Fibroblast of skin of right biceps (primary cell): Measurements from ENCODE around the gene CPOX.

Experiments
- DNase-seq: peaks from one replicate; pipeline ENCODE4 v3.0.0-alpha.2; 2013

CPOX gene

DNA sequence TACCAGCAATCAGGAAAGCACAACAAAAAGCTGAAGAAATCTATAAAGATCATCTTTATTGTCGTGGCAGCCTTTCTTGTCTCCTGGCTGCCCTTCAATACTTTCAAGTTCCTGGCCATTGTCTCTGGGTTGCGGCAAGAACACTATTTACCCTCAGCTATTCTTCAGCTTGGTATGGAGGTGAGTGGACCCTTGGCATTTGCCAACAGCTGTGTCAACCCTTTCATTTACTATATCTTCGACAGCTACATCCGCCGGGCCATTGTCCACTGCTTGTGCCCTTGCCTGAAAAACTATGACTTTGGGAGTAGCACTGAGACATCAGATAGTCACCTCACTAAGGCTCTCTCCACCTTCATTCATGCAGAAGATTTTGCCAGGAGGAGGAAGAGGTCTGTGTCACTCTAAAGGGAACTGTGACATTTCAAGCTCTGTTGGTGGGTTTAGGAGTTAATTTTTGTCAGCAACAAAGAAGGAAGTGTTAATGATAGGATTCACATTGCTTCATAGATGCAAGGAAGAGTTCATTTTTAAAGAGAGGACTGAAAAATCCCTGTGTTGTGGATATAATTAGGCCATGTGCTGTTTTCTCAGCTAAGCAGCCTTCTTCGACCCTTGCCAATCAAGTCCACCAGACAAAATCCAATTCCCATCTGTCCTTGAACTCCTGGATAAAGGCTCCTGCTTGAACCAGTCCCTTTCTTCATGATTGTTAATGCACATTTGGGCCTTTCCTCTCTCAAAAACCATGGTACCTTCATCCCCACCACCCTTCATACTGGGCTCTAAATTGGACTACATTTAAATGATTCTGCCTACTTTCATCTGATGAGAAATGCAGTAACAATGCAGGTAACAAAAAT lies 60.5 kb downstream of the CPOX start:
- no peak for DNase-seq

DNA sequence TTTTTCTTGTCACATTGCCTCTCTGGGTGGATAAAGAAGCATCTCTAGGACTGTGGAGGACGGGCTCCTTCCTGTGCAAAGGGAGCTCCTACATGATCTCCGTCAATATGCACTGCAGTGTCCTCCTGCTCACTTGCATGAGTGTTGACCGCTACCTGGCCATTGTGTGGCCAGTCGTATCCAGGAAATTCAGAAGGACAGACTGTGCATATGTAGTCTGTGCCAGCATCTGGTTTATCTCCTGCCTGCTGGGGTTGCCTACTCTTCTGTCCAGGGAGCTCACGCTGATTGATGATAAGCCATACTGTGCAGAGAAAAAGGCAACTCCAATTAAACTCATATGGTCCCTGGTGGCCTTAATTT lies 61.2 kb downstream of the CPOX start:
- DNase-seq: no peak

DNA sequence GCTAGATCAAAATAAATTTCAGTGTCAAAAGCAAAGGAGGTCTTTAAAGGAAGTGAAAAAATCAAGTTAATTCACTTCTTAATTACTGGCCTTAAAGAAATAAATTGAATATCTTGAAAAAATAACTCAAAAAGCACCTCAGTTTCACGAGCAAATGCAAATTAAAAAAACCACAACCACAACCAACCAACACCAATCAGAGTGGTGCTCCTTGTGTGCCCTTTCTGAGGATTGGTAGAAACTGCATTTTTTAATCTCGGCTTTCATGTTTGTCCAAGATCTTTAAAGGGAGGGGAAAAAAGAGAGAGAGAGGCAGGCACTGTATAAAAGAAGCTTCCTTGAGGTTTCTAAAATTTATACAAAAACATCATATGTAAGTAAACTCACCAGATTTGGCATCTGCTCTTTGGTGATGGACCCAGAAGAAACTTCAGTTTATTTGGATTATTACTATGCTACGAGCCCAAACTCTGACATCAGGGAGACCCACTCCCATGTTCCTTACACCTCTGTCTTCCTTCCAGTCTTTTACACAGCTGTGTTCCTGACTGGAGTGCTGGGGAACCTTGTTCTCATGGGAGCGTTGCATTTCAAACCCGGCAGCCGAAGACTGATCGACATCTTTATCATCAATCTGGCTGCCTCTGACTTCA lies 61.7 kb downstream of the CPOX start, which contains the start of gene GPR15:
TSS of gene GPR15 (plus strand) at position 357 of the 653 bp plus-strand sequence. CDS start at position 413, 56 bp downstream.
- no peak for DNase-seq

DNA sequence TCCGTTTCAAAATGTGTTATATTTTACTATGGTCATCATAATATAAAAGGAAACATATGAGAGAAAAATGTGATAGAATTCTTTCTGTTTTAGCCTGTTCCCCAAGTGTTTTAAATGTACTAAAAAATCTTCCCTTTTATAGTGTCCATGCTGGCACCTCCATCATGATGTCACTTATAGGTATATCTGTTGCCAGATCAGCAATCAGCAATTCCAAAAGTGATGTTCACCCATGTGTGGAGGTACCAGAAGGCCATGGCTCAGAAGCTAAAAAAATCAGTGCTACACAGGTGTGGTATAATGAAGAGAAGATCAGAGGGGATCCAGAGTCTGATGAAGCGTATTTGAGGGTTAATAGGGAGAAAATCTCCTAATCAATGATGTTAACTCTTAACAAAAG lies 62.7 kb downstream of the CPOX start:
- DNase-seq: no peak

DNA sequence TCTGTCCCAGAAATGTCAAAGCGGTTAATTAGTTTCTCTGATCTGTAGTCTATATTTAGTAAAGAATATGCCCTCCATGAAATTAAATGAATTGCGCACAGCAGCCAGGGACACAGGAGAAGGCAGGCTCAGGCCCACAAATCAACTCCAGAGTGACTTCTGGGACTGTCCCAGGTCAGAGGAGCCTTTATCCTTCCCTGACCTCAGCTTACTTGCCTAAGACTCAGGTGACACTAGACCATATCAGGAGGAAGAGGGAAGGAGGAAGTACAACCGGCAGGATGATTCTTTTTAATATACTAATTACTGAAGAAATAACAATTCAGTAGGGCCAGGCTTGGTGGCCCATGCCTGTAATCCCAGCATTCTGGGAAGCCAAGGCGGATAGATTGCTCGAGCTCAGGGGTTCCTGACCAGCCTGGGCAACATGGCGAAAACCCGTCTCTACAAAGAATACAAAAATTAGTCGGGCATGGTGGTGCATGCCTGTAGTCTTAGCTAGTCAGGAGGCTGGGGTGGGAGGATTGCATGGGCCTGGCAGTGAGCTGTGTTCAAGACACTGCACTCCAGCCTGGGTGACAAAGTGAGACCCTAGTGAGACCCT lies 63.5 kb downstream of the CPOX start:
- no peak for DNase-seq
